HCT116 (cell line): Measurements from ENCODE around the gene CAPN3. TPM values are rescaled to one million over a fixed set of nuclear protein-coding genes. Genes with fewer than 3 reads are reported as not detected.

Experiments
- ATAC-seq: fragments of 200-7000 bp; cut with Tn5 transposase; 2 replicates; pipeline ENCODE4 v1.9.1; 2020; ENCODE audit warnings: mild to moderate bottlenecking, moderate library complexity
- BruUV-seq: library from RNA; stranded (reverse); fragments of 400-500 nt; replicated peaks from 2 replicates; lab custom pipeline; 2021; lab: Mats Ljungman, UMichigan
- CTCF ChIA-PET: fragments of 300-600 bp; sonication (Branson Sonifier 250); formaldehyde crosslinking; loops from one replicate; lab custom pipeline; 2021; ENCODE audit warnings: antibody characterized with exemption; lab: Charles Lee
- POLR2A ChIA-PET: fragments of 300-600, 350-600 bp; sonication (Branson Sonifier 250); formaldehyde crosslinking; loops from one replicate; lab custom pipeline; 2021; ENCODE audit warnings: antibody characterized with exemption; lab: Charles Lee
- RAD21 ChIA-PET, 2 experiments: fragments of 300-600 bp; sonication (Branson Sonifier 250); formaldehyde crosslinking; loops; one replicate each; lab custom pipeline; 2023; ENCODE audit warnings: low total read pairs in 2 of 2; ENCODE audit not compliant: uncharacterized antibody in 2 of 2, unreplicated experiment in 2 of 2, low non-redundant PET in 1 of 2; lab: Charles Lee
- DNase-seq: peaks from one replicate; pipeline ENCODE4 v3.0.0-alpha.2; 2010; ENCODE audit warnings: low read depth, low spot score
- H2AFZ ChIP-seq: fragments of 200-600 bp; shearing (Covaris generic), sonication (generic); 2 replicates; pipeline ENCODE4 v1.6.1; 2017; ENCODE audit warnings: low read depth, mixed run types, mixed read lengths, antibody characterized with exemption, low read length; ENCODE audit not compliant: poor library complexity, severe bottlenecking
- H3K27ac ChIP-seq: 2 replicates; pipeline ENCODE4 v1.5.1; 2012; ENCODE audit warnings: low read depth, low read length
- H3K27me3 ChIP-seq: fragments of 200-600 bp; sonication (generic); 2 replicates; pipeline ENCODE4 v1.6.1; 2016; ENCODE audit warnings: mixed run types, low read length, mixed read lengths; ENCODE audit not compliant: insufficient read depth
- H3K36me3 ChIP-seq, 2 experiments: fragments of 200-500 bp in 1 of 2; fragments of 200-600 bp in 1 of 2; sonication (Bioruptor generic) in 1 of 2; sonication (generic) in 1 of 2; 2 replicates each; pipeline versions ENCODE4 v1.5.1 to v1.6.1; 2014 to 2016; ENCODE audit warnings: low read length in 2 of 2, inconsistent platforms in 1 of 2, mixed read lengths in 1 of 2, mixed run types in 1 of 2; ENCODE audit not compliant: insufficient read depth in 2 of 2, control insufficient read depth in 1 of 2
- H3K4me1 ChIP-seq, 2 experiments: fragments of 200-600 bp in 1 of 2; sonication (generic) in 1 of 2; 2 replicates each; pipeline versions ENCODE4 v1.5.1 to v1.6.1; 2012 to 2017; ENCODE audit warnings: low read length in 2 of 2, inconsistent platforms in 1 of 2, mild to moderate bottlenecking in 1 of 2, mixed read lengths in 1 of 2, mixed run types in 1 of 2, moderate library complexity in 1 of 2; ENCODE audit not compliant: insufficient read depth in 2 of 2, control insufficient read depth in 1 of 2
- H3K4me2 ChIP-seq: fragments of 200-600 bp; sonication (generic); 2 replicates; pipeline ENCODE4 v1.6.1; 2017; ENCODE audit warnings: mixed run types, low read length, mixed read lengths
- H3K4me3 ChIP-seq, 2 experiments: fragments of 200-600 bp in 1 of 2; sonication (generic) in 1 of 2; replicated peaks in 1 of 2; 2 replicates each; pipeline ENCODE4 v1.5.1; 2011 to 2016; ENCODE audit warnings: low read length in 2 of 2, control low read depth in 1 of 2, low read depth in 1 of 2, mild to moderate bottlenecking in 1 of 2, mixed read lengths in 1 of 2, mixed run types in 1 of 2
- H3K79me2 ChIP-seq: fragments of 200-600 bp; sonication (generic); 2 replicates; pipeline ENCODE4 v1.6.1; 2017; ENCODE audit warnings: mild to moderate bottlenecking, mixed run types, low read length, moderate library complexity, mixed read lengths; ENCODE audit not compliant: insufficient read depth
- H3K9ac ChIP-seq: fragments of 200-600 bp; sonication (generic); 2 replicates; pipeline ENCODE4 v1.6.1; 2016; ENCODE audit warnings: low read length, mixed read lengths
- H3K9me2 ChIP-seq: fragments of 200-600 bp; sonication (generic), shearing (Covaris generic); 2 replicates; pipeline ENCODE4 v1.6.1; 2017; ENCODE audit warnings: mixed run types, mild to moderate bottlenecking, moderate library complexity; ENCODE audit not compliant: insufficient read depth
- H3K9me3 ChIP-seq, 2 experiments: fragments of 200-500 bp in 1 of 2; fragments of 200-600 bp in 1 of 2; sonication (Bioruptor generic) in 1 of 2; sonication (generic) in 1 of 2; 2 replicates each; pipeline ENCODE4 v1.6.1; 2014 to 2017; ENCODE audit warnings: low read length in 2 of 2, mixed read lengths in 2 of 2, inconsistent platforms in 1 of 2, low read depth in 1 of 2, mild to moderate bottlenecking in 1 of 2, mixed run types in 1 of 2, moderate library complexity in 1 of 2; ENCODE audit not compliant: control insufficient read depth in 1 of 2, insufficient read depth in 1 of 2
- H4K20me1 ChIP-seq: fragments of 200-600 bp; sonication (generic), shearing (Covaris generic); 2 replicates; pipeline ENCODE4 v1.6.1; 2017; ENCODE audit warnings: mixed run types, mild to moderate bottlenecking, moderate library complexity; ENCODE audit not compliant: insufficient read depth
- ATF3 ChIP-seq: IDR thresholded peaks from 2 replicates; pipeline ENCODE4 v1.6.1; 2012
- EGR1 ChIP-seq: IDR thresholded peaks from 2 replicates; pipeline ENCODE4 v1.6.1; 2012; ENCODE audit warnings: low read depth
- ELF1 ChIP-seq: IDR thresholded peaks from 2 replicates; pipeline ENCODE4 v1.6.1; 2012; ENCODE audit warnings: low read depth, borderline replicate concordance
- EZH2 ChIP-seq: fragments of 200-600 bp; sonication (generic); IDR thresholded peaks from 2 replicates; pipeline ENCODE4 v1.6.1; 2017; ENCODE audit warnings: antibody characterized with exemption, mixed run types
- EZH2phosphoT487 ChIP-seq: fragments of 200-600 bp; IDR thresholded peaks from 2 replicates; pipeline ENCODE4 v1.6.1; 2018; ENCODE audit warnings: antibody characterized with exemption, borderline replicate concordance
- FOSL1 ChIP-seq: IDR thresholded peaks from 2 replicates; pipeline ENCODE4 v1.6.1; 2012; ENCODE audit warnings: low read depth
- JUND ChIP-seq: IDR thresholded peaks from 2 replicates; pipeline ENCODE4 v1.6.1; 2012
- MAX ChIP-seq: IDR thresholded peaks from 2 replicates; pipeline ENCODE4 v1.6.1; 2012
- POLR2AphosphoS5 ChIP-seq: IDR thresholded peaks from 2 replicates; pipeline ENCODE4 v1.6.1; 2011; ENCODE audit warnings: mild to moderate bottlenecking, low read depth, low read length, moderate library complexity
- SIN3A ChIP-seq: IDR thresholded peaks from 2 replicates; pipeline ENCODE4 v1.6.1; 2012; ENCODE audit warnings: low read depth
- SP1 ChIP-seq: IDR thresholded peaks from 2 replicates; pipeline ENCODE4 v1.6.1; 2012; ENCODE audit warnings: low read depth
- SRF ChIP-seq: IDR thresholded peaks from 2 replicates; pipeline ENCODE4 v1.6.1; 2012; ENCODE audit warnings: low read depth
- TCF7L2 ChIP-seq: IDR thresholded peaks from 2 replicates; pipeline ENCODE4 v1.7.0; 2011; ENCODE audit warnings: borderline replicate concordance, inconsistent platforms; ENCODE audit not compliant: insufficient read depth, insufficient read length; ENCODE audit errors: extremely low read depth
- YY1 ChIP-seq: IDR thresholded peaks from 2 replicates; pipeline ENCODE4 v1.6.1; 2011; ENCODE audit warnings: low read length, low read depth, moderate library complexity, mild to moderate bottlenecking; ENCODE audit not compliant: insufficient replicate concordance; ENCODE audit errors: extremely low read depth
- ZFX ChIP-seq: fragments of 450-650 bp; IDR thresholded peaks from 2 replicates; pipeline ENCODE4 v1.6.1; 2017
- intact Hi-C: fragments of 100-400 bp; cut with micrococcal nuclease; formaldehyde crosslinking; loops from 2 replicates; pipeline ENCODE4 v1.10.0; 2022
- total RNA-seq: library from RNA; stranded (reverse); gene quantifications from one replicate; pipeline ENCODE4 v1.2.1, GENCODE V29; 2021; ENCODE audit not compliant: unreplicated experiment
- TF ChIP-seq, protein P1 (sequence below): IDR thresholded peaks from 2 replicates; pipeline ENCODE4 v1.6.1; 2012; ENCODE audit warnings: low read depth

Gene CAPN3
- total RNA-seq, 1 experiment from 2014 or later: 1.8 TPM

- Histone ChIP-seq H3K36me3 (peaks cover 0 to 5% of the 10 kb centered on the region in 2 experiments; a peak in 1 of 4 replicates), H3K27ac (no peak overlapping the region), H4K20me1 (no peaks in the 10 kb centered on the region), H3K9ac (no peak overlapping the region), H3K4me2 (no peak overlapping the region), H3K79me2 (no peaks in the 10 kb centered on the region), H3K4me1 (no peaks in the 10 kb centered on the region), H3K27me3 (no peaks in the 10 kb centered on the region), H3K4me3 (no peak overlapping the region), H2AFZ (no peak overlapping the region)
- RAD21 ChIA-PET: no interaction called here
- intact Hi-C loops: no loop called here
- no TSS peak for BruUV-seq
- POLR2A ChIA-PET: no interaction called here
- CTCF ChIA-PET: no interaction called here
- TF ChIP-seq ATF3 (no peak), SP1 (no peak), EGR1 (no peak), TCF7L2 (no peak), MAX (no peak), ZFX (no peak), ELF1 (no peak), YY1 (no peak), JUND (no peak), FOSL1 (no peak), POLR2AphosphoS5 (no peak)
- TF ChIP-seq, all 23 proteins: peak for 0
- ATAC-seq: no peak
- H3K9me3 ChIP-seq: no peaks in the 10 kb centered on the region
- H3K9me2 ChIP-seq: no peaks in the 10 kb centered on the region
- no peak for DNase-seq
Measured at GRCh38 chr15:42408178-42408577, 48.9 kb downstream of the CAPN3 start.

GRCh38 chr15:42409011-42409410 is 49.7 kb downstream of the CAPN3 start:
- DNase-seq (no peak), ATAC-seq (no peak)
- ChIA-PET CTCF (no interaction called here), POLR2A (no interaction called here), RAD21 (no interaction called here)
- Histone ChIP-seq H4K20me1 (no peaks in the 10 kb centered on the region), H3K27me3 (no peaks in the 10 kb centered on the region), H3K9me3 (no peaks in the 10 kb centered on the region), H3K27ac (no peak overlapping the region), H3K36me3 (peaks cover 0 to 5% of the 10 kb centered on the region in 2 experiments; a peak in 1 of 4 replicates), H3K4me1 (no peaks in the 10 kb centered on the region), H3K9ac (no peak overlapping the region), H2AFZ (no peak overlapping the region), H3K4me2 (no peak overlapping the region), H3K9me2 (no peaks in the 10 kb centered on the region), H3K4me3 (no peak overlapping the region), H3K79me2 (no peaks in the 10 kb centered on the region)
- no TSS peak for BruUV-seq
- intact Hi-C loops: no loop called here
- TF ChIP-seq ZFX (no peak), SIN3A (no peak), EZH2 (no peak), SRF (no peak), SP1 (no peak), ATF3 (no peak), EZH2phosphoT487 (no peak), FOSL1 (no peak), JUND (no peak), YY1 (no peak), TCF7L2 (no peak)
- TF ChIP-seq, protein P1, sequence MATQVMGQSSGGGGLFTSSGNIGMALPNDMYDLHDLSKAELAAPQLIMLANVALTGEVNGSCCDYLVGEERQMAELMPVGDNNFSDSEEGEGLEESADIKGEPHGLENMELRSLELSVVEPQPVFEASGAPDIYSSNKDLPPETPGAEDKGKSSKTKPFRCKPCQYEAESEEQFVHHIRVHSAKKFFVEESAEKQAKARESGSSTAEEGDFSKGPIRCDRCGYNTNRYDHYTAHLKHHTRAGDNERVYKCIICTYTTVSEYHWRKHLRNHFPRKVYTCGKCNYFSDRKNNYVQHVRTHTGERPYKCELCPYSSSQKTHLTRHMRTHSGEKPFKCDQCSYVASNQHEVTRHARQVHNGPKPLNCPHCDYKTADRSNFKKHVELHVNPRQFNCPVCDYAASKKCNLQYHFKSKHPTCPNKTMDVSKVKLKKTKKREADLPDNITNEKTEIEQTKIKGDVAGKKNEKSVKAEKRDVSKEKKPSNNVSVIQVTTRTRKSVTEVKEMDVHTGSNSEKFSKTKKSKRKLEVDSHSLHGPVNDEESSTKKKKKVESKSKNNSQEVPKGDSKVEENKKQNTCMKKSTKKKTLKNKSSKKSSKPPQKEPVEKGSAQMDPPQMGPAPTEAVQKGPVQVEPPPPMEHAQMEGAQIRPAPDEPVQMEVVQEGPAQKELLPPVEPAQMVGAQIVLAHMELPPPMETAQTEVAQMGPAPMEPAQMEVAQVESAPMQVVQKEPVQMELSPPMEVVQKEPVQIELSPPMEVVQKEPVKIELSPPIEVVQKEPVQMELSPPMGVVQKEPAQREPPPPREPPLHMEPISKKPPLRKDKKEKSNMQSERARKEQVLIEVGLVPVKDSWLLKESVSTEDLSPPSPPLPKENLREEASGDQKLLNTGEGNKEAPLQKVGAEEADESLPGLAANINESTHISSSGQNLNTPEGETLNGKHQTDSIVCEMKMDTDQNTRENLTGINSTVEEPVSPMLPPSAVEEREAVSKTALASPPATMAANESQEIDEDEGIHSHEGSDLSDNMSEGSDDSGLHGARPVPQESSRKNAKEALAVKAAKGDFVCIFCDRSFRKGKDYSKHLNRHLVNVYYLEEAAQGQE: no peak
